Endothelial cell (in vitro differentiated cells): ENCODE results near the gene TRAPPC1. TPM values are rescaled to one million over a fixed set of nuclear protein-coding genes. Genes with fewer than 3 reads are reported as not detected.
A peak's percentile ranks its signal among the peaks of the same experiment; 100 is the strongest.

Source experiments
- DNase-seq: peaks from one replicate; pipeline ENCODE4 v3.0.0; 2021; ENCODE audit warnings: low spot score
- H3K27ac Mint-ChIP-seq: one replicate; pipeline ENCODE4 v1.8.0; 2021; ENCODE audit warnings: mixed read lengths, inconsistent platforms; ENCODE audit not compliant: unreplicated experiment
- H3K27me3 Mint-ChIP-seq: one replicate; pipeline ENCODE4 v1.8.0; 2021; ENCODE audit warnings: mild to moderate bottlenecking, moderate library complexity, mixed read lengths, inconsistent platforms; ENCODE audit not compliant: unreplicated experiment
- H3K36me3 Mint-ChIP-seq: one replicate; pipeline ENCODE4 v1.8.0; 2021; ENCODE audit warnings: mild to moderate bottlenecking, low read depth, mixed read lengths, inconsistent platforms; ENCODE audit not compliant: unreplicated experiment
- H3K4me1 Mint-ChIP-seq: one replicate; pipeline ENCODE4 v1.8.0; 2021; ENCODE audit warnings: mild to moderate bottlenecking, mixed read lengths, inconsistent platforms; ENCODE audit not compliant: unreplicated experiment
- H3K4me3 Mint-ChIP-seq: one replicate; pipeline ENCODE4 v1.8.0; 2021; ENCODE audit warnings: mild to moderate bottlenecking, mixed read lengths, inconsistent platforms; ENCODE audit not compliant: unreplicated experiment
- H3K9me3 Mint-ChIP-seq: one replicate; pipeline ENCODE4 v1.8.0; 2021; ENCODE audit warnings: mixed read lengths, inconsistent platforms; ENCODE audit not compliant: unreplicated experiment
- total RNA-seq: library from RNA; stranded (reverse); fragmentation: NEBNext Ultra II Directional; extraction: Animal tissue kit (Norgen Biotek cat#: 25700); gene quantifications from one replicate; pipeline ENCODE4 v1.2.1, GENCODE V29; 2021; ENCODE audit not compliant: unreplicated experiment
- TF ChIP-seq, protein P1 (sequence below): fragments of 200-600 bp; sonication (generic); IDR thresholded peaks from one replicate; pipeline ENCODE4 v1.5.0; 2021; ENCODE audit warnings: antibody characterized with exemption; ENCODE audit not compliant: unreplicated experiment

The TRAPPC1 gene
- total RNA-seq, 1 donor from 2014 or later = 171 TPM

DNA sequence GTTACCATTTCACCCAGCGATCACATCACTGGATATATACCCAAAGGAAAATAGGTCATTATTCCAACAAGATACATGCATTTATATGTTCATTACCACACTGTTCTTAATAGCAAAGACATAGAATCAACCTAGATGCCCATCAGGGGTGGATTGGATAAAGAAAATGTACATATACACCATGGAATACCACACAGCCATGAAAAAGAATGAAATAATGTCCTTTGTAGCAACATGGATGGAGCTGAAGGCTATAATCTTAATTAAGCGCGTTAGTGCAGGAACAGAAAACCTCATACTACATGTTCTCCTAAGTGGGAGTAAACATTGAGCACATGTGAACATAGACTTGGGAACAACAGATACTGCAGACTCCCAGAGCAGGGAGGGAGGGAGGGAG lies 18.8 kb upstream of the TRAPPC1 start:
- H3K4me1 Mint-ChIP-seq = no peaks in the 10 kb centered on the region
- no peak for DNase-seq
- H3K4me3 Mint-ChIP-seq = no peak overlapping the region
- H3K36me3 Mint-ChIP-seq = peaks cover 42% of the 10 kb centered on the region
- H3K9me3 Mint-ChIP-seq = no peaks in the 10 kb centered on the region
- no peaks in the 10 kb centered on the region for H3K27me3 Mint-ChIP-seq
- no peak overlapping the region for H3K27ac Mint-ChIP-seq
- TF ChIP-seq, protein P1, sequence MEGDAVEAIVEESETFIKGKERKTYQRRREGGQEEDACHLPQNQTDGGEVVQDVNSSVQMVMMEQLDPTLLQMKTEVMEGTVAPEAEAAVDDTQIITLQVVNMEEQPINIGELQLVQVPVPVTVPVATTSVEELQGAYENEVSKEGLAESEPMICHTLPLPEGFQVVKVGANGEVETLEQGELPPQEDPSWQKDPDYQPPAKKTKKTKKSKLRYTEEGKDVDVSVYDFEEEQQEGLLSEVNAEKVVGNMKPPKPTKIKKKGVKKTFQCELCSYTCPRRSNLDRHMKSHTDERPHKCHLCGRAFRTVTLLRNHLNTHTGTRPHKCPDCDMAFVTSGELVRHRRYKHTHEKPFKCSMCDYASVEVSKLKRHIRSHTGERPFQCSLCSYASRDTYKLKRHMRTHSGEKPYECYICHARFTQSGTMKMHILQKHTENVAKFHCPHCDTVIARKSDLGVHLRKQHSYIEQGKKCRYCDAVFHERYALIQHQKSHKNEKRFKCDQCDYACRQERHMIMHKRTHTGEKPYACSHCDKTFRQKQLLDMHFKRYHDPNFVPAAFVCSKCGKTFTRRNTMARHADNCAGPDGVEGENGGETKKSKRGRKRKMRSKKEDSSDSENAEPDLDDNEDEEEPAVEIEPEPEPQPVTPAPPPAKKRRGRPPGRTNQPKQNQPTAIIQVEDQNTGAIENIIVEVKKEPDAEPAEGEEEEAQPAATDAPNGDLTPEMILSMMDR = no peak

DNA sequence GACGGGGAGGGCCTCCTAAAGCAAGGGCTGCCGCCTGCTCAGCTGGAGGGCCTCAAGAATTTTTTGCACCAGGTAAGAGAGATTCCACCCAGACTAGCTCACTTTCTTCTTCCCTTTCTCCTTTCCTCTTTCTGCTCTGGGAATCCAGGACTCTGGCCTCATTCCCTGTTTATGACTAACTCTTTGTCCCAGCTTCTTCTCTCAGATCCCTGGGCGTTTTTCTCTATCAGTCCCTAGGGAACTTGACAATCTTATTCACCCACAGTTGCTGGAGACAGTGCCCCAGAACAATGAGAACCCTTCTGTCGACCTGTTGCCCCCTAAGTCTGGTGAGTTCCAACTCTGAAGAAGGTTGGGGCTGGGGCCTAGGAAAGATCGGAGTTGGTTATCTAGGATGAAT lies 15.9 kb upstream of the TRAPPC1 start:
- peaks cover 54% of the 10 kb centered on the region for H3K36me3 Mint-ChIP-seq
- H3K27me3 Mint-ChIP-seq = peaks cover 2% of the 10 kb centered on the region
- no peaks in the 10 kb centered on the region for H3K9me3 Mint-ChIP-seq
- TF ChIP-seq, protein P1 = no peak
- no peak for DNase-seq
- no peaks in the 10 kb centered on the region for H3K4me1 Mint-ChIP-seq
- H3K4me3 Mint-ChIP-seq = peak overlapping the region; percentile 8
- H3K27ac Mint-ChIP-seq = no peak overlapping the region

DNA sequence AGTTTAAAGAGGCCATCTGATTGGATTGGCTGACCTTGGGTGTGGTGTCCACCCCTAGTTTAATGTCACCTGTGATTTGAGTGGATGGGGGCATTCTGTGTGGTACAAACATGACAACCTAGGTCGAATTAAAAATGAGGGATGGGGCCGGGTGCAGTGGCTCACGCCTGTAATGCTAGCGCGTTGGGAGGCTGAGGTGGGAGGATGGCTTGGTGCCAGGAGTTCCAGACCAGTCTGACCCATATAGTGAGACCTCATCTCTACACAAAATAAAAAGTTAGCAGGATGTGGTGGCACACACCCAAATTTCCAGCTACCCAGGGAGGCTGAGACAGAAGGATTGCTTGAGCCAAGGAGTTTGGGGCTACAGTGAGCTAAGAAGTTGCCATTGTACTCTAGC lies 14.7 kb upstream of the TRAPPC1 start:
- TF ChIP-seq, protein P1 = no peak
- DNase-seq = no peak
- Mint-ChIP-seq H3K4me1 (no peaks in the 10 kb centered on the region), H3K27ac (no peak overlapping the region), H3K27me3 (peaks cover 2% of the 10 kb centered on the region), H3K4me3 (no peak overlapping the region), H3K9me3 (no peaks in the 10 kb centered on the region), H3K36me3 (peaks cover 56% of the 10 kb centered on the region)

DNA sequence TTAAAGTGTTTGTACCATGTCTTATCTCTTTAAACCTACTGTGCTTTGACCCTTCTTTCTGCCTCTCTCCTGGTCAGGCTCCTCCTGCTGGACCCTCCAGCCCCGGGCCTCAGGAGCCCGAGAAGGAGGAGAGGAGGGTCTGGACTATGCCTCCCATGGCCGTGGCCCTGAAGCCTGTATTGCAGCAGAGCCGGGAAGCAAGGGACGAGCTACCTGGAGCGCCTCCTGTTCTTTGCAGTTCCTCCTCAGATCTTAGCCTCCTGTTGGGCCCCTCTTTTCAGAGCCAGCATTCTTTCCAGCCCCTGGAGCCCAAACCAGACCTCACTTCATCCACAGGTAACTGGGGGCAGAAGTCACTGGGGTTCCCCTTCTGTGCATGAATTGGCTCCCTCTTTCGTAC lies 13.9 kb upstream of the TRAPPC1 start:
- Mint-ChIP-seq H3K4me1 (no peaks in the 10 kb centered on the region), H3K4me3 (no peak overlapping the region), H3K36me3 (peaks cover 60% of the 10 kb centered on the region), H3K27ac (no peak overlapping the region), H3K27me3 (peaks cover 2% of the 10 kb centered on the region), H3K9me3 (no peaks in the 10 kb centered on the region)
- TF ChIP-seq, protein P1 = no peak
- no peak for DNase-seq

DNA sequence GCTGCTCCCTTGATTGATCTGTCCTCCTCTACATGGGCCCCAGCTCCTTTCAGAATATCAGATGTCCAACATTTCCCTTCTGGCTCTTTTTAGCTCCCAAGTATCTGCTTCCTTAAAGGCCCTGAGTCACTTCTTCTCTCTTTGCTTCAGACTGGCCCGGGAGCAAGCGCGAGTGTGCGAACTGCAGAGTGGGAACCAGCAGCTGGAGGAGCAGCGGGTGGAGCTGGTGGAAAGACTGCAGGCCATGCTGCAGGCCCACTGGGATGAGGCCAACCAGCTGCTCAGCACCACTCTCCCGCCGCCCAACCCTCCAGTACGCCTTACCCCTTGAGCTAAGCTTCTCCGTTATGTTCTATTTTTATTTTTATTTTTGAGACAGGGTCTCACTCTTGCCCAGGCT lies 12.6 kb upstream of the TRAPPC1 start:
- Mint-ChIP-seq H3K4me1 (no peaks in the 10 kb centered on the region), H3K9me3 (no peaks in the 10 kb centered on the region), H3K36me3 (peaks cover 61% of the 10 kb centered on the region), H3K27me3 (peaks cover 2% of the 10 kb centered on the region), H3K27ac (no peak overlapping the region), H3K4me3 (no peak overlapping the region)
- no peak for DNase-seq
- TF ChIP-seq, protein P1 = no peak
